Stimulated activated memory B cell treated with anti-CD40 and anti-IgM and Interleukin-4, amounts not matched to agents 10 μg/mL and 1 μg/mL and 100 μg/mL, for 72 hours (primary cell): Measurements from ENCODE around the gene MTX1.

Source experiments
- ATAC-seq: fragments of 150-1000 bp; cut with Tn5 transposase; 2 replicates; pipeline ENCODE4 v1.10.0; 2021
- H3K27ac Mint-ChIP-seq: one replicate; pipeline ENCODE4 v1.8.0; 2022; ENCODE audit warnings: mild to moderate bottlenecking, mixed read lengths
- H3K27me3 Mint-ChIP-seq: one replicate; pipeline ENCODE4 v1.8.0; 2022; ENCODE audit warnings: mixed read lengths
- H3K36me3 Mint-ChIP-seq: one replicate; pipeline ENCODE4 v1.8.0; 2022; ENCODE audit warnings: mixed read lengths
- H3K4me1 Mint-ChIP-seq: one replicate; pipeline ENCODE4 v1.8.0; 2022; ENCODE audit warnings: mixed read lengths
- H3K4me3 Mint-ChIP-seq: one replicate; pipeline ENCODE4 v1.8.0; 2022; ENCODE audit warnings: mild to moderate bottlenecking, moderate library complexity, mixed read lengths
- H3K9me3 Mint-ChIP-seq: one replicate; pipeline ENCODE4 v1.8.0; 2022; ENCODE audit warnings: mixed read lengths

MTX1 gene

GRCh38 chr1:155171836-155172731 is 36.4 kb upstream of the MTX1 start:
- Mint-ChIP-seq H3K27me3 (no peaks in the 10 kb centered on the region), H3K4me1 (peaks cover 55% of the 10 kb centered on the region), H3K27ac (peak overlapping the region; percentile 96), H3K36me3 (peaks cover 18% of the 10 kb centered on the region), H3K4me3 (peak overlapping the region; percentile 95), H3K9me3 (no peaks in the 10 kb centered on the region)
- ATAC-seq, result peak; percentile 37

GRCh38 chr1:155172732-155173477 is 35.6 kb upstream of the MTX1 start, which contains the start of gene KRTCAP2:
Gene KRTCAP2 (minus strand): TSS chr1:155173304. CDS start chr1:155173224, 80 bp downstream.
- H3K9me3 Mint-ChIP-seq, result no peaks in the 10 kb centered on the region
- H3K27me3 Mint-ChIP-seq, result no peaks in the 10 kb centered on the region
- ATAC-seq, result peak; percentile 93
- H3K27ac Mint-ChIP-seq, result peak within 1 kb of the TSS; percentile 96
- H3K4me1 Mint-ChIP-seq, result peaks cover 47% of the 10 kb centered on the region
- H3K4me3 Mint-ChIP-seq, result peak within 1 kb of the TSS; percentile 95
- H3K36me3 Mint-ChIP-seq, result peaks cover 18% of the 10 kb centered on the region

GRCh38 chr1:155173478-155174323 is 34.8 kb upstream of the MTX1 start, which contains the start of gene TRIM46:
Gene TRIM46 (plus strand): TSS chr1:155173849. CDS start chr1:155173967, 118 bp downstream.
- Mint-ChIP-seq H3K27ac (peak within 1 kb of the TSS; percentile 96), H3K9me3 (no peaks in the 10 kb centered on the region), H3K27me3 (no peaks in the 10 kb centered on the region), H3K4me1 (peaks cover 46% of the 10 kb centered on the region), H3K4me3 (peak within 1 kb of the TSS; percentile 95), H3K36me3 (peaks cover 18% of the 10 kb centered on the region)
- ATAC-seq, result peak; percentile 53

GRCh38 chr1:155174324-155175280 is 33.9 kb upstream of the MTX1 start:
- peaks cover 46% of the 10 kb centered on the region for H3K4me1 Mint-ChIP-seq
- peak overlapping the region; percentile 95 for H3K4me3 Mint-ChIP-seq
- H3K9me3 Mint-ChIP-seq, result no peaks in the 10 kb centered on the region
- peak overlapping the region; percentile 96 for H3K27ac Mint-ChIP-seq
- H3K27me3 Mint-ChIP-seq, result no peaks in the 10 kb centered on the region
- H3K36me3 Mint-ChIP-seq, result peaks cover 18% of the 10 kb centered on the region
- ATAC-seq, result no peak

- Mint-ChIP-seq H3K4me3 (no peak overlapping the region), H3K27me3 (no peaks in the 10 kb centered on the region), H3K4me1 (peaks cover 44% of the 10 kb centered on the region), H3K27ac (no peak overlapping the region), H3K9me3 (no peaks in the 10 kb centered on the region), H3K36me3 (peaks cover 16% of the 10 kb centered on the region)
- no peak for ATAC-seq
These were observed 33.1 kb upstream of the MTX1 start for GRCh38 chr1:155175281-155175926.

- Mint-ChIP-seq H3K27ac (no peak overlapping the region), H3K4me1 (peaks cover 41% of the 10 kb centered on the region), H3K9me3 (no peaks in the 10 kb centered on the region), H3K27me3 (no peaks in the 10 kb centered on the region), H3K36me3 (peaks cover 13% of the 10 kb centered on the region), H3K4me3 (no peak overlapping the region)
- no peak for ATAC-seq
These were observed 32.5 kb upstream of the MTX1 start for GRCh38 chr1:155175927-155176371.

- ATAC-seq, result peak; percentile 57
- Mint-ChIP-seq H3K4me3 (no peak overlapping the region), H3K27me3 (no peaks in the 10 kb centered on the region), H3K4me1 (peaks cover 41% of the 10 kb centered on the region), H3K27ac (no peak overlapping the region), H3K36me3 (peaks cover 13% of the 10 kb centered on the region), H3K9me3 (no peaks in the 10 kb centered on the region)
These were observed 31.9 kb upstream of the MTX1 start for GRCh38 chr1:155176544-155177071.

- no peak overlapping the region for H3K27ac Mint-ChIP-seq
- no peaks in the 10 kb centered on the region for H3K9me3 Mint-ChIP-seq
- H3K36me3 Mint-ChIP-seq, result peaks cover 13% of the 10 kb centered on the region
- H3K27me3 Mint-ChIP-seq, result no peaks in the 10 kb centered on the region
- H3K4me3 Mint-ChIP-seq, result no peak overlapping the region
- ATAC-seq, result no peak
- peaks cover 36% of the 10 kb centered on the region for H3K4me1 Mint-ChIP-seq
These were observed 31.1 kb upstream of the MTX1 start for GRCh38 chr1:155177192-155177917.

- peaks cover 32% of the 10 kb centered on the region for H3K4me1 Mint-ChIP-seq
- H3K27me3 Mint-ChIP-seq, result no peaks in the 10 kb centered on the region
- no peak overlapping the region for H3K4me3 Mint-ChIP-seq
- no peaks in the 10 kb centered on the region for H3K9me3 Mint-ChIP-seq
- peaks cover 13% of the 10 kb centered on the region for H3K36me3 Mint-ChIP-seq
- H3K27ac Mint-ChIP-seq, result no peak overlapping the region
- no peak for ATAC-seq
These were observed 30.6 kb upstream of the MTX1 start for GRCh38 chr1:155177918-155178281.

- Mint-ChIP-seq H3K4me3 (no peak overlapping the region), H3K36me3 (peaks cover 13% of the 10 kb centered on the region), H3K27me3 (no peaks in the 10 kb centered on the region), H3K9me3 (no peaks in the 10 kb centered on the region), H3K27ac (peak overlapping the region; percentile 11), H3K4me1 (peaks cover 32% of the 10 kb centered on the region)
- no peak for ATAC-seq
These were observed 29.9 kb upstream of the MTX1 start for GRCh38 chr1:155178441-155179111.

GRCh38 chr1:155179112-155180031 is 29.1 kb upstream of the MTX1 start:
- Mint-ChIP-seq H3K9me3 (no peaks in the 10 kb centered on the region), H3K36me3 (peaks cover 13% of the 10 kb centered on the region), H3K4me1 (peaks cover 32% of the 10 kb centered on the region), H3K27ac (peak overlapping the region; percentile 11), H3K4me3 (no peak overlapping the region), H3K27me3 (no peaks in the 10 kb centered on the region)
- no peak for ATAC-seq
